Stomach (tissue), 9 donors: ENCODE data around the gene ZBTB17. TPM values are rescaled to one million over a fixed set of nuclear protein-coding genes. Genes with fewer than 3 reads are reported as not detected.

ENCODE experiments used
- DNase-seq, 2 donors: peaks; one replicate each; pipeline versions ENCODE4 v3.0.0 to v3.0.0-alpha.2; 2013 to 2019
- H3K27ac ChIP-seq, 5 donors: fragments of 200-600 bp in 4 of 5; sonication (generic) in 4 of 5; one replicate each; pipeline ENCODE4 v1.5.1; 2013 to 2019; ENCODE audit warnings: mild to moderate bottlenecking in 1 of 5, moderate library complexity in 1 of 5
- H3K27me3 ChIP-seq, 3 donors: fragments of 200-600 bp; sonication (generic); one replicate each; pipeline ENCODE4 v1.5.1; 2017 to 2019; ENCODE audit warnings: mixed run types in 1 of 3
- H3K36me3 ChIP-seq, 4 donors: fragments of 200-600 bp; sonication (generic); 1 replicate in 3 of 4; 2 replicates in 1 of 4; pipeline ENCODE4 v1.5.1; 2016 to 2019
- H3K4me1 ChIP-seq, 4 donors: fragments of 200-600 bp; sonication (generic); one replicate each; pipeline ENCODE4 v1.5.1; 2016 to 2019
- H3K4me3 ChIP-seq, 4 donors: fragments of 200-600 bp; sonication (generic) in 3 of 4; one replicate each; pipeline ENCODE4 v1.5.1; 2016 to 2019; ENCODE audit warnings: mild to moderate bottlenecking in 1 of 4
- H3K9me3 ChIP-seq, 4 donors: fragments of 200-600 bp; sonication (generic); one replicate each; pipeline ENCODE4 v1.5.1; 2016 to 2019
- CTCF ChIP-seq, 7 experiments: fragments of 450-650 bp in 4 of 7; fragments of 200-600 bp in 3 of 7; sonication (generic) in 3 of 7; IDR thresholded peaks; one replicate each; pipeline ENCODE4 v1.5.1; 2016 to 2019; ENCODE audit warnings: antibody characterized with exemption in 7 of 7, control low read depth in 2 of 7, mild to moderate bottlenecking in 1 of 7
- EP300 ChIP-seq: sonication (generic); formaldehyde crosslinking; IDR thresholded peaks from one replicate; pipeline ENCODE4 v1.6.1; 2017; ENCODE audit warnings: antibody characterized with exemption
- POLR2A ChIP-seq, 4 donors: fragments of 450-650 bp; IDR thresholded peaks; one replicate each; pipeline ENCODE4 v1.6.1; 2016; ENCODE audit warnings: antibody characterized with exemption in 4 of 4, control low read depth in 2 of 4, mild to moderate bottlenecking in 1 of 4, moderate library complexity in 1 of 4
- POLR2AphosphoS5 ChIP-seq, 3 donors: sonication (generic); formaldehyde crosslinking; IDR thresholded peaks; one replicate each; pipeline ENCODE4 v1.6.1; 2016; ENCODE audit warnings: antibody characterized with exemption in 3 of 3
- WGBS, 5 donors: extraction: QIAGEN DNeasy Blood & Tissue Kit in 3 of 5; methylation state at CpG; one replicate each; pipeline versions ENCODE4 v1.1.5 to v1.1.7; 2013 to 2018; 5-methylcytosine and 5-hydroxymethylcytosine counted together
- intact Hi-C: fragments of 100-400 bp; cut with DNase I; formaldehyde crosslinking; loops from one replicate; pipeline ENCODE4 v1.15.1; 2023; ENCODE audit warnings: low total_unique reads
- polyA plus RNA-seq, 3 donors: library from polyadenylated mRNA; stranded (reverse); fragments of 200-250 nt; gene quantifications; one replicate each; pipeline ENCODE4 v1.2.3, GENCODE V29; 2013
- total RNA-seq, 5 donors: library from RNA; depleted of rRNA; stranded (reverse); fragments of >200 nt; gene quantifications; one replicate each; pipeline versions ENCODE4 v1.1.0 to v1.2.3, GENCODE V29; 2014 to 2016
- donor health status: healthy with polysubstance abuse.
- donor health status: Bipolar disorder and iron deficiency.
- donor health status: healthy.

ZBTB17 gene
- total and polyA plus RNA-seq, 8 donors, result 13.0 to 136 (median 46.5) TPM

GRCh38 chr1:15959827-15960446, 16.0 kb downstream of the ZBTB17 start:
- Histone ChIP-seq H3K9me3 (no peaks in the 10 kb centered on the region), H3K27me3 (no peaks in the 10 kb centered on the region), H3K36me3 (peaks cover 0 to 16% (median 10%) of the 10 kb centered on the region in 4 donors), H3K27ac (no peak overlapping the region), H3K4me3 (no peak overlapping the region), H3K4me1 (peaks cover 0 to 72% (median 29%) of the 10 kb centered on the region in 4 donors)
- no peak for TF ChIP-seq CTCF (IDR thresholded peaks at IDR 0.05)
- TF ChIP-seq POLR2AphosphoS5 (IDR thresholded peaks at IDR 0.05), result no peak
- no peak for TF ChIP-seq POLR2A (IDR thresholded peaks at IDR 0.05)
- TF ChIP-seq EP300, result no peak
- WGBS, 5 donors, result 83 to 94% (median 90%) methylated on average over 8 of the region's 8 CpGs
- intact Hi-C loops, result no loop called here
- peak in 1 of 2 donors; percentile 1 for DNase-seq

- no peaks in the 10 kb centered on the region for H3K9me3 ChIP-seq
- no peak overlapping the region for H3K4me3 ChIP-seq
- peaks cover 0 to 70% (median 29%) of the 10 kb centered on the region in 4 donors for H3K4me1 ChIP-seq
- TF ChIP-seq EP300 (no peak), POLR2A (IDR thresholded peaks at IDR 0.05) (no peak), CTCF (IDR thresholded peaks at IDR 0.05) (no peak), POLR2AphosphoS5 (IDR thresholded peaks at IDR 0.05) (no peak)
- peaks cover 0 to 16% (median 10%) of the 10 kb centered on the region in 4 donors for H3K36me3 ChIP-seq
- no peaks in the 10 kb centered on the region for H3K27me3 ChIP-seq
- H3K27ac ChIP-seq, result no peak overlapping the region
- DNase-seq, result peak in 1 of 2 donors; percentile 2
- intact Hi-C loops, result no loop called here
These were observed 16.5 kb downstream of the ZBTB17 start for GRCh38 chr1:15959424-15959823.

- no peaks in the 10 kb centered on the region for H3K27me3 ChIP-seq
- intact Hi-C loops, result no loop called here
- H3K9me3 ChIP-seq, result no peaks in the 10 kb centered on the region
- H3K36me3 ChIP-seq, result peaks cover 0 to 16% (median 10%) of the 10 kb centered on the region in 4 donors
- H3K4me1 ChIP-seq, result peaks cover 5 to 70% (median 32%) of the 10 kb centered on the region in 4 donors
- peak overlapping the region in 1 of 5 donors; percentile 21 for H3K27ac ChIP-seq
- H3K4me3 ChIP-seq, result no peak overlapping the region
- TF ChIP-seq EP300 (no peak), POLR2AphosphoS5 (IDR thresholded peaks at IDR 0.05) (no peak), POLR2A (IDR thresholded peaks at IDR 0.05) (no peak), CTCF (IDR thresholded peaks at IDR 0.05) (no peak)
- DNase-seq, result peak in 1 of 2 donors; percentile 25
These were observed 17.1 kb downstream of the ZBTB17 start for GRCh38 chr1:15958793-15959192.

GRCh38 chr1:15958111-15958510, 17.8 kb downstream of the ZBTB17 start:
- Histone ChIP-seq H3K36me3 (peaks cover 0 to 16% (median 10%) of the 10 kb centered on the region in 4 donors), H3K4me1 (peaks cover 12 to 70% (median 35%) of the 10 kb centered on the region in 4 donors)

More at GRCh38 chr1:15958111-15958510, 17.8 kb downstream of the ZBTB17 start:
- WGBS, 5 donors, result 59 to 75% (median 62%) methylated on average over 5 of the region's 5 CpGs
- H3K4me3 ChIP-seq, result no peak overlapping the region
- no peaks in the 10 kb centered on the region for H3K27me3 ChIP-seq
- no peak overlapping the region for H3K27ac ChIP-seq
- no peaks in the 10 kb centered on the region for H3K9me3 ChIP-seq
- no peak for TF ChIP-seq CTCF (IDR thresholded peaks at IDR 0.05)
- TF ChIP-seq POLR2A (IDR thresholded peaks at IDR 0.05), result no peak
- no peak for TF ChIP-seq POLR2AphosphoS5 (IDR thresholded peaks at IDR 0.05)
- no peak for TF ChIP-seq EP300
- intact Hi-C loops, result no loop called here
- peak in 1 of 2 donors; percentile 2 for DNase-seq
